Measurements from ENCODE around the gene LSAMP.

LSAMP gene

DNA sequence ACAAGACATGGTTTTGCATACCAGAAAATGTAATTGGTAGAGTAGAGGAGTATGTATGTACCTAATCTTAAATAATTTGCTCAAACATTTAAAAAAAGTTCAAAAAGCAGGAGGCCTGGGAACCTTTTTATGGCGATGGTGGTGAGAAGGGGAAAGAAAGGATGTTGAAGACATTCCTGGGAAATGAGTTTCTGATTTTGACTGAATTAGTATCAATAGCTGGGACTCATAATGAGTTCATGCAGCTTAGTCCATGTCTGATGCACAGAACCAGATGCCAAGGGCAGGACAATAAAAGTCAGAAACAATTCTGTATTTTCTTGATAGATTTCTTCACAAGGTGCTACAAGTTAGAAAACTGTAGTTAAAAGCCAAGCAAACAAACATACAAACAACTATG lies 426.6 kb downstream of the LSAMP start:
- no peak for DNase-seq (ENCODE audit: low read depth)
- no peak for TF ChIP-seq CTCF (conservative IDR thresholded peaks at IDR 0.05; ENCODE audit: low read depth, low read length)
- H3K4me3 ChIP-seq (ENCODE audit: low read depth, low read length) = no peak overlapping the region

DNA sequence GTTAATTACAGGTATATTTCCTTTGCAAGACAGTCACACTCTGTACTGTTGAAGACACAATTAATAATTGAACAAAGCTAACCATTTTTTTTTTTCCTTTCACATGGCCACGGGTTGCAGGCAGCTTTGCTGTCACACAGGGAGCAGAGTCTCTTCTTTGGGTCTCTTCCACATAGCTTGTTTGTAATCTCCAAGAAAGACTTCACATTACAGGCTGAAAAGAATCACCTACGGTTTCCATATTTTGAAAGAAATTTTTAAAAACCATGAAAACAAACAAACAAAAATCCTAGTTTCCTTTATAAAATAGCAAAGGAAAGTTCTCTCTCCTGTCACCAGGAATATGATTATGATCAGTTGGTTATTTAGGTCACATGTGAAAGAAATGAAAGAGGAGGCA lies 429.4 kb downstream of the LSAMP start:
- no peak for TF ChIP-seq CTCF (conservative IDR thresholded peaks at IDR 0.05; ENCODE audit: low read depth, low read length)

GRCh38 chr3:116007000-116007399 lies 438.3 kb downstream of the LSAMP start:
- TF ChIP-seq CTCF (conservative IDR thresholded peaks at IDR 0.05; ENCODE audit: low read depth, low read length) = no peak
- DNase-seq (ENCODE audit: low read depth) = no peak

More for the DNA sequence above, 429.4 kb downstream of the LSAMP start:
- no peak for DNase-seq (ENCODE audit: low read depth)
- H3K4me3 ChIP-seq (ENCODE audit: low read depth, low read length) = no peak overlapping the region

DNA sequence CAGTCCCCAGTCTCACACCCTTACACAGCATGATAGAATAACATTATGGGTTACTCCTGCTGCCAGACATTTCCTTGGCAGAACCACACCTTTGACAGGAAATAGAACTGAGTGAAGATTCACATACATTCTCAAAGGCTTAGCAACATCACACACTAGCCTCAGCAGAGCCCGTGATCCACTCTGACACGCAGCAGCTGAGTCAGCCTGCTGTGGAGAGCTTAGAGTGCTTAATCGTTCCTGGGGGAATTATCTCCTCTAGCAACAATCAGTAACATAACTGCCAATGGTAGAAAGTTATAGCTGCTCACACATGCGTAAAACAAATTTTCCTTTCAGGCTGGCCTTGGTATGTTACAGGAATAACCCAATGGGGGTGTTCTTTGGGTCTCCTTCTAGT lies 439.9 kb downstream of the LSAMP start:
- H3K4me3 ChIP-seq (ENCODE audit: low read depth, low read length) = no peak overlapping the region
- peak; percentile 98 for DNase-seq (ENCODE audit: low read depth)
- no peak for TF ChIP-seq CTCF (conservative IDR thresholded peaks at IDR 0.05; ENCODE audit: low read depth, low read length)

More at GRCh38 chr3:116007000-116007399, 438.3 kb downstream of the LSAMP start:
- no peak overlapping the region for H3K4me3 ChIP-seq (ENCODE audit: low read depth, low read length)

GRCh38 chr3:116002235-116002634 lies 443.1 kb downstream of the LSAMP start:
- no peak overlapping the region for H3K4me3 ChIP-seq (ENCODE audit: low read depth, low read length)
- DNase-seq (ENCODE audit: low read depth) = no peak
- TF ChIP-seq CTCF (conservative IDR thresholded peaks at IDR 0.05; ENCODE audit: low read depth, low read length) = no peak

DNA sequence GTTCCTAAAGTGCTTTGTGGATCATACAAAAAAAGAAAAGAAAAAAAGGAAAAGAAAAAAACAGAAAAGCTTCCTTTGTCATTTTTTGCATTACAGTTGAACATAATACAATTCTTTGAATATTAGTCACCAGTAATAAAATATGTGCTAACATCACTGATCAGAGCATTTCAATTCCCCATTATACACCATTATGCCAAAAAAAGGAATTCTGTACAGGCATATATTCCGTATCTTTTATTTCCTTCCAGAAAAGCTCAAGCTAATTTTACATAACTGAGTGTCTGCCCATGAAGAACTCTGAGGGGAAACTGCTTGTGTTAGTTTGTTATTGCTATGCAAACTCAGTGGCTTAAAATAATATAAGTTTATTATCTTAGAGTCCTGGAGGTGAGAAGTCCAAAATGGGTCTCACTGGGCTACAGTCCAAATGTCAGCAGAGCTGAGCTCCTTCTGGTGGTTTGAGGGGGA lies 444.1 kb downstream of the LSAMP start:
- no peak overlapping the region for H3K4me3 ChIP-seq (ENCODE audit: low read depth, low read length)
- DNase-seq (ENCODE audit: low read depth) = no peak
- no peak for TF ChIP-seq CTCF (conservative IDR thresholded peaks at IDR 0.05; ENCODE audit: low read depth, low read length)

GRCh38 chr3:116000311-116000710 lies 445.0 kb downstream of the LSAMP start:
- DNase-seq (ENCODE audit: low read depth) = peak; percentile 95
- TF ChIP-seq CTCF (conservative IDR thresholded peaks at IDR 0.05; ENCODE audit: low read depth, low read length) = no peak
- H3K4me3 ChIP-seq (ENCODE audit: low read depth, low read length) = no peak overlapping the region
